Astrocyte of the spinal cord (primary cell): ENCODE measurements around the gene VPS35L.

Source experiments
- DNase-seq: peaks from one replicate; pipeline ENCODE4 v3.0.0; 2011; ENCODE audit warnings: low read depth, low spot score
- H3K4me3 ChIP-seq: 2 replicates; pipeline ENCODE4 v1.5.1; 2011; ENCODE audit warnings: low read depth, mild to moderate bottlenecking, low read length, moderate library complexity
- in situ Hi-C: cut with HindIII; loops from 2 replicates; pipeline ENCODE4 v1.10.0; 2017; ENCODE audit warnings: low sequenced_read_pairs
- TF ChIP-seq, protein P1 (sequence below): IDR thresholded peaks from 2 replicates; pipeline ENCODE4 v1.5.1; 2012; ENCODE audit warnings: low read depth, mild to moderate bottlenecking, low read length, inconsistent platforms

Gene VPS35L

DNA sequence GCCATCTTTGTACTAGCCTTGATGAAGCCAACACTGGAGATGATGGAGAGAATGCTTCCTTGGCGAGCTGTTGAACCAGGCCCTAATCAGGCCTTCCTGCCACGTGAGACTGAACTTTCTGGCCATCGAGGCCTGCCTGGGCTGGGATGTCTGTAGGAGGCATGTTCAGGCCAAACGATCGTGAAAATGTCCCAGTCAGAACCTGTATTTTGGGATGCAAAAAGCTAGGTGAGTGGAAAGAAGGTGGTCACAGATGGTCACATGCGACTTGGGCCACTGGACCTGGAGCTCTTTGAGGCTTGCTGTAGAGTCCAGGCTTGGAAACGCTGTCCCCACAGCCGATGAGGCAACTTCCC is 149.6 kb downstream of the VPS35L start:
- no peak overlapping the region for H3K4me3 ChIP-seq
- DNase-seq, result no peak
- TF ChIP-seq, protein P1, sequence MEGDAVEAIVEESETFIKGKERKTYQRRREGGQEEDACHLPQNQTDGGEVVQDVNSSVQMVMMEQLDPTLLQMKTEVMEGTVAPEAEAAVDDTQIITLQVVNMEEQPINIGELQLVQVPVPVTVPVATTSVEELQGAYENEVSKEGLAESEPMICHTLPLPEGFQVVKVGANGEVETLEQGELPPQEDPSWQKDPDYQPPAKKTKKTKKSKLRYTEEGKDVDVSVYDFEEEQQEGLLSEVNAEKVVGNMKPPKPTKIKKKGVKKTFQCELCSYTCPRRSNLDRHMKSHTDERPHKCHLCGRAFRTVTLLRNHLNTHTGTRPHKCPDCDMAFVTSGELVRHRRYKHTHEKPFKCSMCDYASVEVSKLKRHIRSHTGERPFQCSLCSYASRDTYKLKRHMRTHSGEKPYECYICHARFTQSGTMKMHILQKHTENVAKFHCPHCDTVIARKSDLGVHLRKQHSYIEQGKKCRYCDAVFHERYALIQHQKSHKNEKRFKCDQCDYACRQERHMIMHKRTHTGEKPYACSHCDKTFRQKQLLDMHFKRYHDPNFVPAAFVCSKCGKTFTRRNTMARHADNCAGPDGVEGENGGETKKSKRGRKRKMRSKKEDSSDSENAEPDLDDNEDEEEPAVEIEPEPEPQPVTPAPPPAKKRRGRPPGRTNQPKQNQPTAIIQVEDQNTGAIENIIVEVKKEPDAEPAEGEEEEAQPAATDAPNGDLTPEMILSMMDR, result no peak
- in situ Hi-C loops, result no loop called here

DNA sequence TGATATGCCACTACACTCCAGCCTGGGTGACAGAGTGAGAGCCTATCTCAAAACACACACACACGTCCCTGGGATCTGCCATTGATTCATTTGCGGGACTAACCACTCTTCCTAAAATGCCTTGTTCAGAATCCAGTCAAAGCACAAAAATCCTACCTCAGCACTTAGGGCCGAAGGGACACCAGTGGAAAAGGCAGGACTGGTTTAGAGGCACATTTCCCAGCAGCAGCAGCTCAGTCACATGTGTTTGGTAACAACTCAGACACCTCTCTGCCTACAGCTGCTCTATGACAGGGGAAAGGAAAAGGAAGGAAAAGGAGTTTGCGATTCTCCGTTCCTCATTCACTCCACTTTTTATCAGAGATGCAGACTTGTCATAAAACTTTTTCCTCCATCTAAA is 150.3 kb downstream of the VPS35L start:
- in situ Hi-C loops, result no loop called here
- TF ChIP-seq, protein P1, result no peak
- H3K4me3 ChIP-seq, result no peak overlapping the region
- DNase-seq, result no peak

DNA sequence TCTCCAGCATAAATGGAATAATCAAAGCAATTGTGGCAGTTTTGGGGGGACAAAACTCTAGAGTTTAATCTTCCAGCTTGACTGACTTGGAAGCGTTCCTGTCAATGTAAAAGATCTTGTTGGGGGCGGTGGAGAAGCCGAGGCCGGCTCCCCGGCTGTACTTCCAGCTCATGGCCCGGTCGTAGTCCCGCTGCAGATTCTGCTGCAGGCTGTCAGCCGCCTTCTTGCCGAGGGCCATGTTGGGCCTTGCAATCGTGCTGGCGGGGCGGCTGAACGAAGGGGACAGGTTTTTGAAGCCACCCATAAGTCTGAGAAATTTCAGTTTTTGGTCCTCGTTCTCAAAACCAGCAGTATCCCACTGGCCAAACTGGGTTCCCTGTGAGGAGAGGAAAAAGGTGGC is 151.3 kb downstream of the VPS35L start:
- no peak overlapping the region for H3K4me3 ChIP-seq
- in situ Hi-C loops, result no loop called here
- TF ChIP-seq, protein P1, result no peak
- DNase-seq, result no peak

DNA sequence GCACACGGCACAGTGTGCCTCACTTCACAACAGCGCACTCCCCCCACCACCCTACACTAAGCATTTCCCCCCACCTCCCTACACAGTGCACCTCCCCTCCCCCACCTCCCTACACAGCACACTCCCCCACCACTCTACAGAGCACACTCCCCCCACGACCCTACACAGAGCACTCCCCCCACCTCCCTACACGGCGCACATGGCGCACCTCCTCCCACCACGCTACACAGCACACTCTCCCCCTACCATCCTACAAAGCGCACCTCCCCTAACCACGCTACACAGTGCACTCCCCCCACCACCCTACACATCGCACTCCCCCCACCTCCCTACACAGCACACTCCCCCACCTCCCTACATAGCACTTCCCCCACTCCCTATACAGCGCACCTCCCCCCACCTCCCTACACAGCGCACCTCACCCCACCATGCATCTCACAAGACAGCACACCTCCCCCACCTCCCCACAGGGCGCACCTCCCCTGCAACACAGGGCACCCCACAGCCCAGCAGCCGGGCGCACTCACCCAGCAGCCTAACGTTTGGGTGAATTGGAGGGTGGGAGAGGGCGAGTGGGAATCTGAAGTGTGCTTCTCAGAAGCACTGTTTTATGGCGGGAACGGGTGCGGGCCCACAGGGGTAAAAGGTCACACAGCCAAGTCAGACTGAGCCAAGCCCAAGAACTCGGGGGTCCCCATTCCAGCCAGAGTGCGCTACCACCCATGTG is 152.2 kb downstream of the VPS35L start:
- in situ Hi-C loops, result no loop called here

DNA sequence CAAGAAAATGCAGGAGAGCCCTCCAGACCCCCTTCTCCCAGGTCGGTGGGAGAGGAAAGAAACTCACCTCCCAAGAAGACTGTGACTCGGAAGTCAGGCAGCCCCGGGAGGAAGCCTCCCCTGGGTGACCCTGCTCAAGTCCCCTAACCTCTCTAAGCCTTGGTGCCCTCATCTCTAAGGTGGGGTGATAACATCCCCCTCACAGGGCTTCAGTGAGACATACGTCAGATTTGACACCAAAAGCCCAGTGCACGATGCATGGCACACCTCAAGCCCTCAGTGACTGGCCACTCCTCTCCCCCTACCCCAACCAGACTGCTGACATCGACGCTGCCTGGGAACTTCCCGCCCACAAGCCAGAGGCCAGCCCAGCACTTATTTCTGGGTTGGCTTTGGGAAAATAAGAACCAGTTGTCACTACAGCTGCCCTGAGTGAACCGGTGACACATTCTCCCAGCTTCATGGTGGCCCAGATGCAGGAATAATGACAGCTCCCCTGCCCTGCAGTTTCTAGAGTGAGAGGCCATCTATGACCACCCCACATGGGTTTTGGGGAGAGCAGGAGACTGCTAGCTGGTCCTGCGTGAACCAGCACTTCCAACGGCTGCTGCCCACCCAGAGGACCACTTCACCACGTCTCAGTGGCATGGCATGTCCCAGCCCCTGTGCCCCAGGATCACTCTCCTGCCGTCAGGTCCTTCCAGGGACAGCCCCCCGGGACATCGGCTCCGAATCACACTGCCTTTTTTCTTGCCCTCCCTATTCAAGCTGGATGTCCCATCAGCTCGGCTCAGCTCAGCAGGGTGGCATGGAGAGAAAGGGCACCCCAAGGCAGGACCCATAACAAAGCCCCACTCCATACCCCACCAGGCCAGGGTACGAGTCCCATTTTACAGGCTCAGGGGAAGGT is 153.0 kb downstream of the VPS35L start:
- DNase-seq, result no peak
- in situ Hi-C loops, result no loop called here
- TF ChIP-seq, protein P1, result no peak
- no peak overlapping the region for H3K4me3 ChIP-seq

More for the DNA sequence above, 152.2 kb downstream of the VPS35L start:
- no peak overlapping the region for H3K4me3 ChIP-seq
- no peak for DNase-seq
- TF ChIP-seq, protein P1, result no peak

DNA sequence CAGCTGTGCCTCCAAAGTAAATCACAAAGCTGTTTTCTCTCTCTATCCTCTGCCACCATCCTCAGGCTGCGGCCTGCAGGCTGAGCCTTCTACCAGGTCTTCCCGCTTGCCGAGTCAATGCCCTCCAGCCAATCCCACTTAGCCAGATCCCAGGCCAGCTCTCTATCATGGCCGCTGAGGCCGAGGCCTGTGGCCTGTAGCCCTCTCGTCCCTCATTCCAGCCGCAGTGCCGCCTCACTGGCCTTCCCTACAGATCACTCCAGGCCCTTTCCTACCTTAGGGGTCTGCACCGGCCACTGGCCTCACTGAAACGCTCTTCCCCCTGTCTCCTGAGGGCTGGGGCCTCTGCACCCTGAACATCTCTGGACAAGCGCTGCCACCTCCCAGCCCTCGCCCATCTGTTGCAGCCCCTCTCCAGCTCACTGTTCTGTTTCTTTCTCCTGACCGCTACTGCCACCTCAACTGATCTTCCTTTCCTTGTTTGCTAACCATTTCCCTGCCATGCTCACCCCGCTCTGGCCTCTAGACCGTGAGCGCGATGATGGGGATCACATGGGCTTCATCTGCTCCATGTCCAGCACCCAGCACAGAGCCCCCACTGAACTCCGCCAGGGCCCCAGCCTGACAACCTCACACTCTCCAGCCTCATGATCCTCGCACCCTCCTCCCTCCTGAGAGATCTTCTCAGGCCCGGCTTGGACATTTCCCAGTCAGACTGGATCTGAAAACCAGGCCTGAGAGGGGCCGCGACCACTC is 154.1 kb downstream of the VPS35L start:
- DNase-seq, result no peak
- TF ChIP-seq, protein P1, result no peak
- no peak overlapping the region for H3K4me3 ChIP-seq
- in situ Hi-C loops, result no loop called here
